ENCODE results near the gene NBAS.
"Not testable (repeated sequence)": the region's sequence is repeated elsewhere in the genome, so short reads cannot be mapped to it uniquely, and the experiment has no call there.

The NBAS gene

GRCh38 chr2:15559379-15560139 lies 1.6 kb downstream of the NBAS start:
- DNase-seq (ENCODE audit: low read depth): no peak

GRCh38 chr2:15557887-15558311 lies 3.2 kb downstream of the NBAS start:
- DNase-seq (ENCODE audit: low read depth): no peak

GRCh38 chr2:15556311-15556930 lies 4.7 kb downstream of the NBAS start:
- peak; percentile 71 for DNase-seq (ENCODE audit: low read depth)

GRCh38 chr2:15555760-15556193 lies 5.4 kb downstream of the NBAS start:
- DNase-seq (ENCODE audit: low read depth): no peak

- DNase-seq (ENCODE audit: low read depth): no peak
These were observed 6.5 kb downstream of the NBAS start for GRCh38 chr2:15554525-15555218.

- DNase-seq (ENCODE audit: low read depth): no peak
These were observed 7.2 kb downstream of the NBAS start for GRCh38 chr2:15553951-15554350.

GRCh38 chr2:15553519-15553918 lies 7.6 kb downstream of the NBAS start:
- DNase-seq (ENCODE audit: low read depth): no peak

- no peak for DNase-seq (ENCODE audit: low read depth)
These were observed 12.2 kb downstream of the NBAS start for GRCh38 chr2:15548974-15549373.

GRCh38 chr2:15547115-15547876 lies 13.8 kb downstream of the NBAS start:
- no peak for DNase-seq (ENCODE audit: low read depth)

GRCh38 chr2:15546297-15547098 lies 14.6 kb downstream of the NBAS start:
- DNase-seq (ENCODE audit: low read depth): no peak

GRCh38 chr2:15544227-15544626 lies 16.9 kb downstream of the NBAS start:
- DNase-seq (ENCODE audit: low read depth): no peak

GRCh38 chr2:15543541-15543940 lies 17.6 kb downstream of the NBAS start:
- DNase-seq (ENCODE audit: low read depth): no peak

- DNase-seq (ENCODE audit: low read depth): no peak
These were observed 18.1 kb downstream of the NBAS start for GRCh38 chr2:15543053-15543452.

- DNase-seq (ENCODE audit: low read depth): not testable (repeated sequence)
These were observed 18.9 kb downstream of the NBAS start for GRCh38 chr2:15542269-15542668.

GRCh38 chr2:15540523-15540922 lies 20.6 kb downstream of the NBAS start:
- not testable (repeated sequence) for DNase-seq (ENCODE audit: low read depth)

GRCh38 chr2:15539999-15540398 lies 21.1 kb downstream of the NBAS start:
- no peak for DNase-seq (ENCODE audit: low read depth)

- DNase-seq (ENCODE audit: low read depth): no peak
These were observed 22.3 kb downstream of the NBAS start for GRCh38 chr2:15538792-15539191.

- DNase-seq (ENCODE audit: low read depth): no peak
These were observed 27.2 kb downstream of the NBAS start for GRCh38 chr2:15533860-15534480.

GRCh38 chr2:15532996-15533395 lies 28.1 kb downstream of the NBAS start:
- no peak for DNase-seq (ENCODE audit: low read depth)

- no peak for DNase-seq (ENCODE audit: low read depth)
These were observed 29.9 kb downstream of the NBAS start for GRCh38 chr2:15531095-15531854.
